WI38 (cell line): ENCODE measurements around the gene ZNF765.
"Not testable (repeated sequence)": the region's sequence is repeated elsewhere in the genome, so short reads cannot be mapped to it uniquely, and the experiment has no call there.

Experiments used
- H3K4me3 ChIP-seq: 2 replicates; pipeline ENCODE4 v1.5.1; 2011; ENCODE audit warnings: low read depth, mild to moderate bottlenecking, control low read depth, low read length
- TF ChIP-seq, protein P1 (sequence below): IDR thresholded peaks from 2 replicates; pipeline ENCODE4 v1.5.1; 2012; ENCODE audit warnings: low read depth, mild to moderate bottlenecking, control low read depth, low read length

The ZNF765 gene

DNA sequence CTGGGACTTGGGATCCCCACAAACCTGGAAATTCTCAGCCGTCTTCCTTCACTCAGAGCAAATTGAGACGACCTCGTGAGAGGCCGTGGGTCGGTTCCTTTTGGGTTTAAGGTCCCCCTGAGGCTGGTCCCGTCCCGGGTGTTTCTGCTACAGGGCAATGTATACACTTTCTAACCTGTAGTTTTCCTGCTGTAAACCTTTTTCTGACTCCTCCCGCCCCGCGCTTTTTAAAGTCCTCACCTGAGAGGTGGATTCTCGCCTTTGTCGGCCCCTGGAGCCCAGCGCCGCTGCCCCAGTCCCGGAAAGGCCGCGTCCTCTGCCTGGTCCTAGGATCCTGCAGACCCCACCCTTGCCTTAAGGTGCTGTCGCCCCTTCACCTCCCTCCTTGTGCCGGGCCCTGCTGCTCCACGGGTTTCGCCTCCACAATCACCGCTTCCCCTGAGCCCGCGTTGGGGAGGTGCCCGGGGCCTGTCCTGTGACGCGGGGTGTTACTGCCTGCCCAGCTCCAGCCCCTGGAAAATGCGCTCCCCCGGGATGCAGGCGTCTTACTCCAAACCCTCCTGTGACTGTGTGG is 37.2 kb downstream of the ZNF765 start:
- TF ChIP-seq, protein P1, sequence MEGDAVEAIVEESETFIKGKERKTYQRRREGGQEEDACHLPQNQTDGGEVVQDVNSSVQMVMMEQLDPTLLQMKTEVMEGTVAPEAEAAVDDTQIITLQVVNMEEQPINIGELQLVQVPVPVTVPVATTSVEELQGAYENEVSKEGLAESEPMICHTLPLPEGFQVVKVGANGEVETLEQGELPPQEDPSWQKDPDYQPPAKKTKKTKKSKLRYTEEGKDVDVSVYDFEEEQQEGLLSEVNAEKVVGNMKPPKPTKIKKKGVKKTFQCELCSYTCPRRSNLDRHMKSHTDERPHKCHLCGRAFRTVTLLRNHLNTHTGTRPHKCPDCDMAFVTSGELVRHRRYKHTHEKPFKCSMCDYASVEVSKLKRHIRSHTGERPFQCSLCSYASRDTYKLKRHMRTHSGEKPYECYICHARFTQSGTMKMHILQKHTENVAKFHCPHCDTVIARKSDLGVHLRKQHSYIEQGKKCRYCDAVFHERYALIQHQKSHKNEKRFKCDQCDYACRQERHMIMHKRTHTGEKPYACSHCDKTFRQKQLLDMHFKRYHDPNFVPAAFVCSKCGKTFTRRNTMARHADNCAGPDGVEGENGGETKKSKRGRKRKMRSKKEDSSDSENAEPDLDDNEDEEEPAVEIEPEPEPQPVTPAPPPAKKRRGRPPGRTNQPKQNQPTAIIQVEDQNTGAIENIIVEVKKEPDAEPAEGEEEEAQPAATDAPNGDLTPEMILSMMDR = no peak
- peak overlapping the region; percentile 92 for H3K4me3 ChIP-seq

DNA sequence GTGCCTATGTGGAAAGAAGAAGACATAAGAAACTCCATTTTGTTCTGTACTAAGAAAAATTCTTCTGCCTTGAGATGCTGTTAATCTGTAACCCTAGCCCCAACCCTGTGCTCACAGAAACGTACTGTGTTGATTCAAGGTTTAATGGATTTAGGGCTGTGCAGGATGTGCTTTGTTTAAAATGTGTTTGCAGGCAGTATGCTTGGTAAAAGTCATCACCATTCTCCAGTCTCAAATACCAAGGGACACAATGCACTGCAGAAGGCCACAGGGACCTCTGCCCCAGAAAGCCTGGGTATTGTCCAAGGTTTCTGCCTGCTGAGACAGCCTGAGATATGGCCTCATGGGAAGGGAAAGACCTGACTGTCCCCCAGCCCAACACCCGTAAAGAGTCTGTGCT is 48.9 kb downstream of the ZNF765 start:
- H3K4me3 ChIP-seq = not testable (repeated sequence)

DNA sequence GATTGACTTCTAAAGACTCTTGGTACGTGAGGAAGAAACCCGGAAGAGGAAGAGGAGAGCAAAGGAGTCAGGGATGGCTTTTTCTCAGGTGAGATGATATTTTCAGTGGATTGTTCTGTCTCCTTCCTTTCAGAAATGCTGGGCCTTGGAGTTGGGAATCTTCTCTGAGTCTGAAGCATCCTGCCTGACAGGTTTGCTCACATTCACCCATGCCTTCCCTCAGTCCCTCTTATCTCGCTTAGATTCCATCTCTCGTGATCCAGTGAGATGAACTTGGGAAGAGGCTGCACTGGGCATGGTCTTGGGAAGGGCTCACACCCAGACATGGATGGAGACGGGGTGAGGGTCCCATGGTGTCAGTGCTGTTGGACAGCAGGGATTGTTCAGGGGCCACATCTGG is 52.2 kb downstream of the ZNF765 start:
- not testable (repeated sequence) for H3K4me3 ChIP-seq

DNA sequence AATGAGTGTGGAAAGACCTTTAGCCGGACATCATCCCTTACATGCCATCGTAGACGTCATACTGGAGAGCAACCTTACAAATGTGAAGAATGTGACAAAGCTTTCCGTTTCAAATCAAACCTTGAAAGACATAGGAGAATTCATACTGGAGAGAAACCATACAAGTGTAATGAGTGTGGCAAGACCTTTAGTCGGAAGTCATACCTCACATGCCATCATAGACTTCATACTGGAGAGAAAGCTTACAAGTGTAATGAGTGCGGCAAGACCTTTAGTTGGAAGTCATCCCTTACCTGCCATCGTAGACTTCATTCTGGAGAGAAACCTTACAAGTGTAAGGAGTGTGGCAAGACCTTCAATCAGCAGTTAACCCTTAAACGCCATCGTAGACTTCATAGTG is 60.9 kb downstream of the ZNF765 start:
- TF ChIP-seq, protein P1 = no peak
- H3K4me3 ChIP-seq = no peak overlapping the region

DNA sequence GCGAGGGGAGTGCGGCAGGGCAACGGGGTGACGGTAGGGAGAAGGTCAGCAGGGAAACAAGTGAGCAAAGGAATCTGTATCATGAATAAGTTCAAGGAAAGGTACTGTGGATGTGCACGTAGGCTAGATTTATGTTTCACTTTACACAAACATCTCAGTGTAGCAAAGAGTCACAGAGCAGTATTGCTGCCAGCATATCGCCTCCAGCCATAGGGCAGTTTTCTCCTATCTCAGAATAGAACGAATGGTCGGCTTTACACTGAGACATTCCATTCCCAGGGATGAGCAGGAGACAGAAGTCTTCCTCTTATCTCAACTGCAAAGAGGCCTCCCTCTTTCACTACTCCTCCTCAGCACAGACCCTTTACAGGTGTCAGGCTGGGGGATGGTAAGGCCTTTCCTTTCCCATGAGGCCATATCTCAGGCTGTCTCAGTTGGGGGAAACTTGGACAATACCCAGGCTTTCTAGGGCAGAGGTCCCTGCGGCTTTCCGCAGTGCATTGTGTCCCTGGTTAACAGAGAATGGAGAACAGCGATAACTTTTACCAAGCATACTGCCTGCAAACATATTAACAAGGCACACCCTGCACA is 65.3 kb downstream of the ZNF765 start:
- H3K4me3 ChIP-seq = not testable (repeated sequence)

DNA sequence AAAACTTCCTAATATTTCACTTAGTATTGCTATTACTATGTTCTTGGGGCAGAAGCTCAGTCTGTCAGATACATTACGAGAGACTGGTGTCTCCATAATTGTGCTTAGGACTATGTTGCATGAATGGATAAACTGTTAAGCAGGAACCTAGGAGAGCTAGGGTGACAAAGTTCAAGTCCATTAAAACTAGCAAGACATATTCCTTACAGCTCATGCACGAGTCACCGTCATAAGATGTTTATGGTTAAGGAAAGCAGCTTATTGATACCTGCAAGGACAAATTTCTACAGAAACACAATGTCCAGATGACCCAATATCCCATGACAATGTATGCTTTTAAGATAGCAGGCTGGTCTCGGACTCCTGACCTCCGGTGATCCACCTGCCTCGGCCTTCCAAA is 66.9 kb downstream of the ZNF765 start:
- no peak overlapping the region for H3K4me3 ChIP-seq
- TF ChIP-seq, protein P1 = no peak

DNA sequence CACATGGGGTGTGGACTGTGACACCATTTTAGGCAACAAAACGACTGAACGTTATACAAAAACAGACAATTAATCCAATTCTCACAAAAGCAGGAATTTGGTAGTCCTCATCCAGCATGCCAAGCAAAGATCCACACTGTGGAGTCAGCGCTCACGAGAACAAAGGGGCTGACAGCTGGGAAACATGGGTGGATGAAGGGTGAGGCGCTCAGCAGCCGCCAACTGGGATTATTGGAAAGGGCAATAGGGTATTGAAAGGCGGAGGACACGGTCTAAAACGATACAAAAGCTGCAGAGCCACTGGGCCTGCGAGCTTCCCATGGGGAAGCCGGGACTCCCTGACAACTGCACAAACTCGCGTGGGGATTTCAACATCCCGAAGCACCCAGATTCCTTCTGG is 67.9 kb downstream of the ZNF765 start:
- TF ChIP-seq, protein P1 = no peak
- H3K4me3 ChIP-seq = no peak overlapping the region

DNA sequence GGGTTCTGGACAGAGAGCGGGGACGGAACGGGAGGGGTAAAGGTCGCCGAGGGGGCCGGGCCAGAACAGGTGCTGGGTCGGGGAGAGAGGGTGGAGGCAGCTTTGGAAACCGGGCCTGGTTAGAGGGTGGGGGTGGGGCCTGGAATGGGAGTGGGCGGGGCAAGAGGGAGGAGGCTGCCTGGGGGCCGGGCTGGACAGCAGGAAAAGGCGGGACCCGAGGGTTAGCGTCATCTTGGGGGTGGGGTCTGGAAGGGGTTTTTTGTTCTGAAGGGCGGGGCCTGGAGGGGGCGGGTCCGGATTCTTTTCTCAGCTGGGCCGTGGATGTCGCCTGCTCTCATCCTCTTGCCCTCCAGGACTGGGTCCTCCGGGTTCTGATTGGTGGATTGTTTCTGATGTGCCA is 68.3 kb downstream of the ZNF765 start:
- no peak overlapping the region for H3K4me3 ChIP-seq

More for the DNA sequence above, 68.3 kb downstream of the ZNF765 start:
- TF ChIP-seq, protein P1 = no peak
